HepG2 (cell line): Measurements from ENCODE around the gene DIPK1C. TPM values are rescaled to one million over a fixed set of nuclear protein-coding genes. Genes with fewer than 3 reads are reported as not detected.
A peak's percentile ranks its signal among the peaks of the same experiment; 100 is the strongest.

ENCODE experiments used
- AGO2 ChIP-seq: fragments of 200-400 bp; formaldehyde crosslinking; optimal IDR thresholded peaks from 2 replicates; pipeline ENCODE3; 2017; ENCODE audit warnings: mild to moderate bottlenecking, low read depth, low read length, moderate library complexity
- AHR ChIP-seq: IDR thresholded peaks from 2 replicates; pipeline ENCODE4 v1.6.1; 2018; ENCODE audit warnings: missing genetic modification reagents, missing compliant biosample characterization
- ARNTL ChIP-seq: sonication (generic); formaldehyde crosslinking; IDR thresholded peaks from 2 replicates; pipeline ENCODE4 v1.4.0; 2020; ENCODE audit warnings: mild to moderate bottlenecking, missing genetic modification reagents
- DMAP1 ChIP-seq: IDR thresholded peaks from 2 replicates; pipeline ENCODE4 v1.6.1; 2016
- EEA1 ChIP-seq: sonication (generic); formaldehyde crosslinking; IDR thresholded peaks from 2 replicates; pipeline ENCODE4 v1.5.1; 2020; ENCODE audit warnings: mild to moderate bottlenecking, missing genetic modification reagents, borderline replicate concordance
- FOXC1 ChIP-seq: sonication (generic); formaldehyde crosslinking; IDR thresholded peaks from 2 replicates; pipeline ENCODE4 v1.8.0; 2022; ENCODE audit warnings: mild to moderate bottlenecking, missing genetic modification reagents, borderline replicate concordance
- FOXO4 ChIP-seq: sonication (generic); formaldehyde crosslinking; conservative IDR thresholded peaks from 2 replicates; pipeline ENCODE4 v1.8.1; 2023; ENCODE audit warnings: missing genetic modification reagents
- GPN1 ChIP-seq: sonication (generic); formaldehyde crosslinking; IDR thresholded peaks from 2 replicates; pipeline ENCODE4 v1.5.1; 2020; ENCODE audit warnings: missing genetic modification reagents, borderline replicate concordance
- HBP1 ChIP-seq: IDR thresholded peaks from 2 replicates; pipeline ENCODE4 v1.6.1; 2016; ENCODE audit warnings: low read depth, control low read depth
- HNF4A ChIP-seq: sonication (generic); formaldehyde crosslinking; IDR thresholded peaks from 2 replicates; pipeline ENCODE4 v1.4.0; 2020; ENCODE audit warnings: missing genetic modification reagents
- ISX ChIP-seq: sonication (generic); formaldehyde crosslinking; conservative IDR thresholded peaks from 2 replicates; pipeline ENCODE4 v1.5.0; 2020; ENCODE audit warnings: missing genetic modification reagents
- MAZ ChIP-seq, 2 experiments: sonication (generic) in 1 of 2; formaldehyde crosslinking in 1 of 2; IDR thresholded peaks; 2 replicates each; pipeline versions ENCODE4 v1.5.0 to v1.6.1; 2012 to 2020; ENCODE audit warnings: low read depth in 2 of 2, mild to moderate bottlenecking in 2 of 2, borderline replicate concordance in 1 of 2, improper control_type of control experiment in 1 of 2, low read length in 1 of 2, missing genetic modification reagents in 1 of 2, moderate library complexity in 1 of 2
- POGZ ChIP-seq: sonication (generic); formaldehyde crosslinking; IDR thresholded peaks from 2 replicates; pipeline ENCODE4 v1.4.0; 2020; ENCODE audit warnings: mild to moderate bottlenecking, missing genetic modification reagents
- PRDM10 ChIP-seq: sonication (generic); formaldehyde crosslinking; IDR thresholded peaks from 2 replicates; pipeline ENCODE4 v1.4.0; 2020; ENCODE audit warnings: low read depth, missing genetic modification reagents
- SIX4 ChIP-seq: sonication (generic); formaldehyde crosslinking; IDR thresholded peaks from 2 replicates; pipeline ENCODE4 v1.4.0; 2020; ENCODE audit warnings: missing genetic modification reagents
- SNAI1 ChIP-seq: sonication (generic); formaldehyde crosslinking; IDR thresholded peaks from 2 replicates; pipeline ENCODE4 v1.5.0; 2020; ENCODE audit warnings: mild to moderate bottlenecking, missing genetic modification reagents, borderline replicate concordance
- TAF15 ChIP-seq: fragments of 200-400 bp; formaldehyde crosslinking; IDR thresholded peaks from one replicate; pipeline ENCODE4 v1.6.1; 2018; ENCODE audit warnings: mild to moderate bottlenecking, low read depth, low read length; ENCODE audit not compliant: poor library complexity, severe bottlenecking
- TGIF2 ChIP-seq: IDR thresholded peaks from 2 replicates; pipeline ENCODE4 v1.6.1; 2016; ENCODE audit warnings: control low read depth, missing compliant biosample characterization
- ZC3H4 ChIP-seq: sonication (generic); formaldehyde crosslinking; IDR thresholded peaks from 2 replicates; pipeline ENCODE4 v1.4.0; 2020; ENCODE audit warnings: missing genetic modification reagents, borderline replicate concordance
- ZFP36 ChIP-seq: fragments of 150-350 bp; IDR thresholded peaks from 2 replicates; pipeline ENCODE4 v1.6.1; 2018; ENCODE audit warnings: borderline replicate concordance, low read length, low read depth; ENCODE audit not compliant: partially characterized antibody
- ZNF232 ChIP-seq: sonication (generic); formaldehyde crosslinking; IDR thresholded peaks from 2 replicates; pipeline ENCODE4 v1.4.0; 2020; ENCODE audit warnings: missing genetic modification reagents, borderline replicate concordance
- ZNF768 ChIP-seq: sonication (generic); formaldehyde crosslinking; IDR thresholded peaks from 2 replicates; pipeline ENCODE4 v1.4.0; 2020; ENCODE audit warnings: missing genetic modification reagents
- ZNF773 ChIP-seq: sonication (generic); formaldehyde crosslinking; IDR thresholded peaks from 2 replicates; pipeline ENCODE4 v1.4.0; 2020; ENCODE audit warnings: missing genetic modification reagents, borderline replicate concordance
- polyA plus RNA-seq, 8 experiments: library from polyadenylated mRNA; depleted of rRNA in 3 of 8; stranded (reverse) in 7 of 8; unstranded in 1 of 8; fragments of >200 nt; fragmentation: Illumina TruSeq in 4 of 8; extraction: Trizol in 4 of 8; gene quantifications; 2 replicates each; pipeline versions ENCODE4 v1.2.1 to v1.2.3, GENCODE V29; 2011 to 2016; ENCODE audit warnings: low read depth in 4 of 8, missing spikeins in 1 of 8, mixed read lengths in 1 of 8; ENCODE audit not compliant: insufficient read depth in 1 of 8
- total RNA-seq, 5 experiments: library from RNA; depleted of rRNA; stranded (reverse); fragments of >200 nt; fragmentation: Illumina TruSeq; extraction: Trizol; gene quantifications; 2 replicates each; pipeline ENCODE4 v1.2.3, GENCODE V29; 2016; ENCODE audit warnings: low read depth in 1 of 5

Gene DIPK1C
- total and polyA plus RNA-seq, 2 of the 13 experiments (the other 11 are each of a cell fraction or from before 2014, with no cell fraction given) = 1.8 TPM; not detected in 1

GRCh38 chr18:74496508-74497323 lies 39.6 kb upstream of the DIPK1C start (continued):
- TF ChIP-seq MAZ (IDR thresholded peaks at IDR 0.05; ENCODE audit: borderline replicate concordance, low read depth, low read length) (no peak; the same call in 1 of the 2 replicates), MAZ (CRISPR knock-in tag; IDR thresholded peaks at IDR 0.05; ENCODE audit: low read depth) (peak; percentile 76; the same call in 1 of the 2 replicates), PRDM10 (peak; percentile 26; the same call in 1 of the 2 replicates), ZFP36 (no peak), HBP1 (no peak), TGIF2 (CRISPR knock-in tag) (no peak), ISX (CRISPR knock-in tag) (no peak), POGZ (CRISPR knock-in tag) (no peak), ZNF232 (CRISPR knock-in tag) (no peak), EEA1 (CRISPR knock-in tag) (0 out of 2 replicates have a peak, but pooled peaks have one; percentile 72), FOXC1 (CRISPR knock-in tag) (0 out of 2 replicates have a peak, but pooled peaks have one; percentile 52), ZNF768 (CRISPR knock-in tag) (peak; percentile 53; the same call in 1 of the 2 replicates), ZC3H4 (CRISPR knock-in tag) (no peak), ZNF773 (CRISPR knock-in tag) (no peak), ARNTL (0 out of 2 replicates have a peak, but pooled peaks have one; percentile 28), TAF15 (no peak), SNAI1 (CRISPR knock-in tag) (no peak), DMAP1 (CRISPR knock-in tag) (peak; percentile 67), FOXO4 (CRISPR knock-in tag) (no peak), AGO2 (peak; percentile 94), SIX4 (no peak), GPN1 (CRISPR knock-in tag) (no peak), HNF4A (peak; percentile 5; the same call in 1 of the 2 replicates), AHR (no peak)
